H1 (cell line): ENCODE measurements around the gene UBALD1.

Experiments used
- EP300 ChIP-seq, 2 experiments: IDR thresholded peaks; 1 replicate in 1 of 2; 2 replicates in 1 of 2; pipeline ENCODE4 v1.6.1; 2011 to 2012; ENCODE audit warnings: low read depth in 2 of 2, low read length in 2 of 2, mild to moderate bottlenecking in 2 of 2, borderline replicate concordance in 1 of 2, inconsistent platforms in 1 of 2, moderate library complexity in 1 of 2
- EZH2 ChIP-seq: fragments of 200-600 bp; sonication (generic); IDR thresholded peaks from 2 replicates; pipeline ENCODE4 v1.7.1; 2012; ENCODE audit warnings: low read depth, mild to moderate bottlenecking, moderate library complexity, low read length, inconsistent platforms; ENCODE audit not compliant: severe bottlenecking
- KDM1A ChIP-seq: fragments of 200-600, 300-600 bp; sonication (generic); IDR thresholded peaks from 2 replicates; pipeline ENCODE4 v1.7.1; 2016; ENCODE audit warnings: mild to moderate bottlenecking, low read length, borderline replicate concordance
- POLR2A ChIP-seq, 2 experiments: IDR thresholded peaks; 1 replicate in 1 of 2; 2 replicates in 1 of 2; pipeline ENCODE4 v1.6.1; 2011; ENCODE audit warnings: low read depth in 2 of 2, low read length in 2 of 2, mild to moderate bottlenecking in 2 of 2; ENCODE audit errors: control extremely low read depth in 1 of 2
- POLR2AphosphoS5 ChIP-seq: IDR thresholded peaks from 2 replicates; pipeline ENCODE4 v1.6.1; 2011; ENCODE audit warnings: low read depth, low read length
- RBBP5 ChIP-seq: IDR thresholded peaks from 2 replicates; pipeline ENCODE4 v1.7.1; 2012; ENCODE audit warnings: low read depth, mild to moderate bottlenecking, inconsistent platforms, low read length, moderate library complexity, borderline replicate concordance
- RNF2 ChIP-seq: fragments of 200-900, 300-1000 bp; sonication (generic); IDR thresholded peaks from 2 replicates; pipeline ENCODE4 v1.7.1; 2016; ENCODE audit warnings: borderline replicate concordance, low read depth, mild to moderate bottlenecking, antibody characterized with exemption, low read length; ENCODE audit not compliant: poor library complexity, severe bottlenecking; ENCODE audit errors: missing control alignments
- SIX5 ChIP-seq: IDR thresholded peaks from 2 replicates; pipeline ENCODE4 v1.6.1; 2011; ENCODE audit warnings: mild to moderate bottlenecking, low read depth, low read length
- SP1 ChIP-seq: IDR thresholded peaks from 2 replicates; pipeline ENCODE4 v1.6.1; 2011; ENCODE audit warnings: low read depth, low read length
- TBP ChIP-seq: IDR thresholded peaks from 2 replicates; pipeline ENCODE4 v1.6.1; 2011; ENCODE audit warnings: low read depth, low read length, improper control_type of control experiment
- TF ChIP-seq, protein P1 (sequence below), 3 experiments: IDR thresholded peaks; 1 replicate in 2 of 3; 2 replicates in 1 of 3; pipeline versions ENCODE4 v1.5.1 to v1.6.1; 2011; ENCODE audit warnings: low read length in 3 of 3, mild to moderate bottlenecking in 3 of 3, inconsistent platforms in 2 of 3, low read depth in 1 of 3, moderate library complexity in 1 of 3; ENCODE audit not compliant: insufficient read depth in 1 of 3; ENCODE audit errors: control extremely low read depth in 1 of 3
- TF ChIP-seq, protein P2 (sequence below): IDR thresholded peaks from 2 replicates; pipeline ENCODE4 v1.6.1; 2011; ENCODE audit warnings: low read depth, mild to moderate bottlenecking, low read length; ENCODE audit not compliant: insufficient read depth
- TF ChIP-seq, protein P3 (sequence below): IDR thresholded peaks from 2 replicates; pipeline ENCODE4 v1.6.1; 2012; ENCODE audit warnings: inconsistent platforms

DNA sequence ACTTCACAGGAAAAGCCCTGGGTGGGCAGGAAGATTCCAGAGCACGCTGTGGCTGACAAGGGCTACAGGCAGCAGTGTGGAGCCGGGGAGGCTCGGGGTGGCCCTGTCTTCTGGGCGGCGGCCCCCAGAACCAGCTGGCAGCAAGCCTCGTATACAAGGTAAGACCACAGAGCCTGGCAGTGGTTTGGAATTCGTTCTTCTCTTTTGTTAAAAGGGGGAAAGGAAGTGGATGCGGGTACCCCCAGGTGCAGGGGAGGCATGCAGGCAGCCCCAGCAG is 6.0 kb downstream of the UBALD1 start:
- TF ChIP-seq POLR2AphosphoS5 (no peak), POLR2A (IDR thresholded peaks at IDR 0.05; ENCODE audit: control extremely low read depth in 1 of 2, low read depth in 2 of 2, low read length in 2 of 2) (no peak), TBP (no peak), EP300 (IDR thresholded peaks at IDR 0.05; ENCODE audit: borderline replicate concordance in 1 of 2, low read depth in 2 of 2, low read length in 2 of 2) (no peak), RBBP5 (no peak), RNF2 (no peak), SIX5 (no peak), KDM1A (no peak), SP1 (no peak), EZH2 (no peak)
- TF ChIP-seq, protein P1, sequence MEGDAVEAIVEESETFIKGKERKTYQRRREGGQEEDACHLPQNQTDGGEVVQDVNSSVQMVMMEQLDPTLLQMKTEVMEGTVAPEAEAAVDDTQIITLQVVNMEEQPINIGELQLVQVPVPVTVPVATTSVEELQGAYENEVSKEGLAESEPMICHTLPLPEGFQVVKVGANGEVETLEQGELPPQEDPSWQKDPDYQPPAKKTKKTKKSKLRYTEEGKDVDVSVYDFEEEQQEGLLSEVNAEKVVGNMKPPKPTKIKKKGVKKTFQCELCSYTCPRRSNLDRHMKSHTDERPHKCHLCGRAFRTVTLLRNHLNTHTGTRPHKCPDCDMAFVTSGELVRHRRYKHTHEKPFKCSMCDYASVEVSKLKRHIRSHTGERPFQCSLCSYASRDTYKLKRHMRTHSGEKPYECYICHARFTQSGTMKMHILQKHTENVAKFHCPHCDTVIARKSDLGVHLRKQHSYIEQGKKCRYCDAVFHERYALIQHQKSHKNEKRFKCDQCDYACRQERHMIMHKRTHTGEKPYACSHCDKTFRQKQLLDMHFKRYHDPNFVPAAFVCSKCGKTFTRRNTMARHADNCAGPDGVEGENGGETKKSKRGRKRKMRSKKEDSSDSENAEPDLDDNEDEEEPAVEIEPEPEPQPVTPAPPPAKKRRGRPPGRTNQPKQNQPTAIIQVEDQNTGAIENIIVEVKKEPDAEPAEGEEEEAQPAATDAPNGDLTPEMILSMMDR (IDR thresholded peaks at IDR 0.05; ENCODE audit: control extremely low read depth in 1 of 3, insufficient read depth in 1 of 3, low read depth in 1 of 3, low read length in 3 of 3), result no peak
- TF ChIP-seq, protein P2, sequence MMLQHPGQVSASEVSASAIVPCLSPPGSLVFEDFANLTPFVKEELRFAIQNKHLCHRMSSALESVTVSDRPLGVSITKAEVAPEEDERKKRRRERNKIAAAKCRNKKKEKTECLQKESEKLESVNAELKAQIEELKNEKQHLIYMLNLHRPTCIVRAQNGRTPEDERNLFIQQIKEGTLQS, result no peak
- TF ChIP-seq, protein P3, sequence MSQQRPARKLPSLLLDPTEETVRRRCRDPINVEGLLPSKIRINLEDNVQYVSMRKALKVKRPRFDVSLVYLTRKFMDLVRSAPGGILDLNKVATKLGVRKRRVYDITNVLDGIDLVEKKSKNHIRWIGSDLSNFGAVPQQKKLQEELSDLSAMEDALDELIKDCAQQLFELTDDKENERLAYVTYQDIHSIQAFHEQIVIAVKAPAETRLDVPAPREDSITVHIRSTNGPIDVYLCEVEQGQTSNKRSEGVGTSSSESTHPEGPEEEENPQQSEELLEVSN, result no peak
